A172 (cell line): ENCODE measurements around the gene AHCYL2. TPM values are rescaled to one million over a fixed set of nuclear protein-coding genes. Genes with fewer than 3 reads are reported as not detected.
"Not testable (repeated sequence)": the region's sequence is repeated elsewhere in the genome, so short reads cannot be mapped to it uniquely, and the experiment has no call there.

ENCODE experiments used
- DNase-seq: peaks from one replicate; pipeline ENCODE4 v3.0.0-alpha.2; 2015; ENCODE audit warnings: low spot score
- total RNA-seq: library from RNA; depleted of rRNA; stranded (reverse); fragments of >200 nt; shearing (Covaris generic); gene quantifications from 2 replicates; pipeline ENCODE4 v1.2.3, GENCODE V29; 2014

The AHCYL2 gene
- total RNA-seq, 1 experiment from 2014 or later: 11.8 TPM

DNA sequence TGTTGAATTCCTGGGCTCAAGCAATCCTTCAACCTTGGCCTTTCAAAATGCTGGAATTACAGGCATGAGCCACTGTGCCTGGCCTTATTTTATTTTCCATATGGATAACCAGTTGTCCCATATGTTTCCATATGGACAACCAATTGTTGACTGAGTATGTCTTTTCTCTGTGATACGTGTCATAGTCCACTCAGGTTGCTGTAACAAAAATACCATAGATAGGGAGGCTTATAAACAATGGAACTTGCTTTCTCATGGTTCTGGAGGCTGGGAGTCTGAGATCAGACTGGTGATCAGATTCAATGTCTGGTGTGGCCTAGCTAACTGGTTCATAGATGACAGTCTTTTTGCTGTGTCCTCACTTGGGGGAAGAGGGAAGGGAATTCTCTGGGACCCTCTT is 19.4 kb downstream of the AHCYL2 start:
- DNase-seq: no peak

DNA sequence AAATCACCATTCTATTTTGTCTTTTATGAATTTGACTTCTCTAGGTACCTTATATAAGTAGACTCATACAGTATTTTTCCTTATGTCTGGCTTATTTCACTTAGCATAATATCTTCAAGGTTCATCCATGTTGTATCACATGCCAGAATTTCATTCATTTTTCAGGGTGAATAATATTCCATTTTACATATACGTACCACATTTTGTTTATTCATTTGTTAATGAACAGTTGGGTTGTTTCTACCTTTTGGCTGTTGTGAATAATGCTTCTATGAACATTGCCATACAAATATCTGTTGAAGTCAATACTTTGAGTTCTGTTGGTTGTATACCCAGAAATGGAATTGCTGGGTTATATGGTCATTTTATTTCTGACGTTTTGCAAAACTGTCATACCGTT is 20.7 kb downstream of the AHCYL2 start:
- no peak for DNase-seq

- DNase-seq: no peak
Measured at GRCh38 chr7:129247087-129247486, 22.3 kb downstream of the AHCYL2 start.

- no peak for DNase-seq
Measured at GRCh38 chr7:129252128-129252527, 27.3 kb downstream of the AHCYL2 start.

DNA sequence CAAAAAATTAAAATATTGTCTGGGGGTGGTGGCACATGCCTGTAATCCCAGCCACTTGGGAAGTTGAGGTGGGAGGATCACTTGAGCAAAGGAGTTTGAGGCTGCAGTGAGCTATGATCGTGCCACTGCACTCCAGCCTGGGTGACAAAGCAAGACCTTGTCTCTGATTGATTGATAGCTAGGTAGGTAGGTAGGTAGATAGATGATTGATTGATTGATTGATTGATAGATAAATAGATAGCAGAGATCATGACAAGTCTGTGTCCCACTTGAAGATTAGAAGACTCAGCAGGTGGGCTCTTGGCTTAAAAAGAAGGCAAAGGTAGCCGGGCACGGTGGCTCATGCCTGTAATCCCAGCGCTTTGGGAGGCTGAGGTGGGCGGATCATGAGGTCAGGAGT is 27.8 kb downstream of the AHCYL2 start:
- DNase-seq: not testable (repeated sequence)

DNA sequence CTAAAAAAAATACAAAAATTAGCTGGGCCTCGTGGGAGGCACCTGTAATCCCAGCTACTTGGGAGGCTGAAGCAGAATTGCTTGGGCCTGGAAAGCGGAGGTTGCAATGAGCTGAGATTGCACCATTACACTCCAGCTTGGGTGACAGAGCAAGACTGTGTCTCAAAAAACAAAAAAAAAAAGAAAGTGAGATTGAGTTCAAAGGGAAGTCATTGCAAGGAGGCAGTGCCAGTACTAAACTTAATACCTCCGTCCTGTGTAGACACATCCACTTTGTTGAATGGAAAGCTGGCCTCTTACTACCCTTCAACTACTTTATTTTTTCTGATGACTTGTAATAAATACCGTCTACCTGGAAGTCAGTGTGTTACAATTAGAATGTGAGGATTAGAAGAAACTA is 31.0 kb downstream of the AHCYL2 start:
- no peak for DNase-seq

DNA sequence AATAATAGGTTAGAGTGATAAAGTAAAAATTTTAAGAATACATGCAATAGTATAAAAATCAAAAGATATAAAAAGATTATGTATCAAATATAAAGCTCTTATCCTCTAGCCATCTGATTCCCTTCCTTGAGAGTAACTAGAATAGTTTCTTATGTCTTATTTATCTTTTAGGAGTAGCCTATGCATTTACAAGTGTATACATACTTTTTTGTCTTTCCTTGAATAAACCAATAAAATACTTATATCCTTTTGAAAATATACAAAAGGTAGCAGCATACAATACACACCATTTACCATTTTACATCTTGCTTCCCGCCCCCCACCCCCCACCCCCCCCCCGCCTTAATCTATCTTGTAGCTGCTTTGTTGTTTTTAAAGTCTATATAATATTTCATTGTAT is 31.4 kb downstream of the AHCYL2 start:
- no peak for DNase-seq

GRCh38 chr7:129257168-129257567 is 32.3 kb downstream of the AHCYL2 start:
- DNase-seq: no peak

DNA sequence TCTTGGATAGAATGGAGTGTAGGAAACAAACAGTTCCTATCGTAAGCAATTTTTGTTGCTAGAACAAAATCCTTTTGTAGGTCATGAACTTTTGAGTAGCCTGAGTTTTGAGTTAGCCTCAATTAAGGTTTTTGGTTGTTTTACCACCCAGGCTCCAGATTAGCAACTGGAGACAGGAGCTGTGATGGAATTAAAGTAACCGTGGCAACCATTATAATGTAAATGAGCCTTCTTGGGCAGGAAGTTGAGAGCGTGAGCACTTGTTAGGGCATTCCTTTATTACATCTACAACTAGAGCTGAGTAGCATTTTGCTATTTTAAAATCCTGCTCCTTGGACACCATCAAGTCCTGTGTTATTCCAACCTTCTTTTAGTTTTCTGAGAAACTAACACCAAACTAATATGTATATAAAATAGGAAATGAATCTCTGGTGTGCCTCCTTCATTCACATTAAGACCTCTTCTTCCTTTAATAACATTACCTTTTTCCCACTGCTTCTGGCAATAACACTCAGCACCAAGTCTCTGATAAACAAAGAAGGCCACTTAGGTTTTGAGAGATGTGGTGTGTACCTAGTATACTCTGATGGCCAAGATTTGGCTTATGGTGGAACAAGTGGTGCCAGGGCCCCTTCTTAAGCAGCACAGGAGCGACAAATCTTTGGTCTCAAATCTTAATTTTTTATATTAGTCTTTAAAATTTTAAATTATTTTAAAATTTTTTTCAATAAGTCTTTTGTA is 34.0 kb downstream of the AHCYL2 start:
- no peak for DNase-seq

- no peak for DNase-seq
Measured at GRCh38 chr7:129262324-129262723, 37.5 kb downstream of the AHCYL2 start.

GRCh38 chr7:129263168-129263567 is 38.3 kb downstream of the AHCYL2 start:
- DNase-seq: no peak

DNA sequence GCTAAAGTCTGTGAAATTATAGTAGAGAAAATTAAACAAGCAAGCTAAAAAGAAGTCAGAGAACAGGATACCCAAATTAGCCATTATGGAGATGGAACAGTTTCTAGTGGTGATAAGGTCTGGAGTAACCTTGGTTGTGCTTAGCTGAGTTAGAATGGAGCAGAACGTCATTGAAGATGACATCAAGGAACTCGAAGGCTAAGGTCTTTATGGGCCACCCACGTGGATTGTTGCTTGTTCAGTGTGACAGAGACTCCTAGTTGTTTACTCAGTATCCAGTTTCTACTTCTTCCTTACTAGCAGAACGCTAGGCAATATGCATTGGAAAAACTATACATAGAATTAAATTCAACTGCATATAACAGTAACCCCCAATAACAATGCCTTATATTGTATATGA is 39.7 kb downstream of the AHCYL2 start:
- no peak for DNase-seq

DNA sequence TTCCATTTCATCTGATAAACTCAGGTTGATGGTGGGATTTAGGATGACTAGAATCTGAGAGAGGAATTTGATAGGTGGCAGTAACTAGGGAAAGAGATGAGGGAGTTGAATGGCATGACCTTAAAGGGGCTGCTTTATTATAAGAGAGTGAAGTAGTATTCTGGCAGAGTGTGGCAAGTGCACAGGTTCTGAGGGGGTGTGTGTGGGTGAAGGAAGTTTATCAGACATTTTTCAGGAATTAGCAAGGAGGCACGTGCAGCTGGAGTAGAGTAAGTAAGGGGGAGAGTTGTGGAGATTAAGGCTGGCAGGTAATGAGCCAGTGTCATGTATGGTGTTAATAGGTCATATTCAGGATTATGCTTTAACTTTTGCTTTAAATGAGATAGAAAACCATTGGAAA is 40.5 kb downstream of the AHCYL2 start:
- DNase-seq: no peak

DNA sequence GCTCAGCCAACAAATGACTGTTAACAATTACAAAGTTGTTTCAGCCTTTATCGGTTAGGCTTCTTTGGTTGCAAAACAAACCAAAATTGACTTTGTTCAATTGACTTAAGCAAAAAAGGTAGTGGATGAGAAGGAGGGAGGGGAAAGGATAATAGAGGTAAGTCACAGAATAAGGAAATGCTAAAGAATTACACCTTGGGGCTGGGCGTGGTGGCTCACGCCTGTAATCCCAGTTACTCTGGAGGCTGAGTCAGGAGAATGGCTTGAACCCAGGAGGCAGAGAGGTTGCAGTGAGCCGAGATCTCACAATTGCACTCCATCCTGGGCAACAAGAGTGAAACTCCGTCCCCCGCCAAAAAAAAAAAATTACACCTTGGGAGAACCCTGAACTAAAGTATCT is 41.4 kb downstream of the AHCYL2 start:
- DNase-seq: no peak

GRCh38 chr7:129270077-129270476 is 45.2 kb downstream of the AHCYL2 start:
- DNase-seq: no peak

- peak; percentile 60 for DNase-seq
Measured at GRCh38 chr7:129271500-129272355, 46.9 kb downstream of the AHCYL2 start.

DNA sequence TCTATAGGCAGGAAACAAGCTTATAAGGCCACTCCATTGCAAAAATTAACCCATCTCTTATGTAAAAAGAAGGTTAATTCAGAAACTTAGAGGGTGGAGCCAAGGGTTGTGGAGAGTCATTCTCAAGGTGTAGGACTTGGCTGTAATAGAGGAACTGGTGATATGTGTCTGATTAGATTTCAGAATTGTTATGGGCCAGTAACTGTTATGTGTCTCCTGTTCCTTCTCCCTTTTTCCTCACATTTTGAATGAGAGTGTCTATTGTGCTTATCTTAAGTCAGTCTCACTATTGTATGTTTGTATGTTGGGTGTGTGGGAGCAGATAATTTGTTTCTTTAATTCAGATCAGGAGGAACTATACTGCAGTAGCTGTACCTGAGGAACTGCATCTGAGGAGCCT is 49.1 kb downstream of the AHCYL2 start:
- DNase-seq: no peak

GRCh38 chr7:129277629-129278028 is 52.8 kb downstream of the AHCYL2 start:
- no peak for DNase-seq

- DNase-seq: no peak
Measured at GRCh38 chr7:129278688-129279087, 53.9 kb downstream of the AHCYL2 start.

DNA sequence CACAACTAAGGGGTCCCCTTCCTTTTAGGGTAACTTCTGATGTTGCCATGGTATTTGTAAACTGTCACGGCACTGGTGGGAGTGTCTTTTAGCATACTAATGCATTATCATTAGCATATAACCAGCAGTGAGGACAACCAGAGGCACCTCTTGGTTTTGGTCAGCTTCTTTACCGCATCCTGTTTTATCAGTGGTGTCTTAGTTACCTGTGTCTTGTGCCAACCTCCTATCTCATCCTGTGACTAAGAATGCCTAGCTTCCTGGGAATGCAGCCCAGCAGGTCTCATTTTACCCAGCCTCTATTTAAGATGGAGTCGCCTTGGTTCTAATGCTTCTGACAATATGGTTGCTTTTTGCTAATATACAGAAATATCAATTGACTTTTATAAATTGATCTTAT is 54.9 kb downstream of the AHCYL2 start:
- DNase-seq: peak; percentile 29

GRCh38 chr7:129281163-129281562 is 56.3 kb downstream of the AHCYL2 start:
- no peak for DNase-seq

DNA sequence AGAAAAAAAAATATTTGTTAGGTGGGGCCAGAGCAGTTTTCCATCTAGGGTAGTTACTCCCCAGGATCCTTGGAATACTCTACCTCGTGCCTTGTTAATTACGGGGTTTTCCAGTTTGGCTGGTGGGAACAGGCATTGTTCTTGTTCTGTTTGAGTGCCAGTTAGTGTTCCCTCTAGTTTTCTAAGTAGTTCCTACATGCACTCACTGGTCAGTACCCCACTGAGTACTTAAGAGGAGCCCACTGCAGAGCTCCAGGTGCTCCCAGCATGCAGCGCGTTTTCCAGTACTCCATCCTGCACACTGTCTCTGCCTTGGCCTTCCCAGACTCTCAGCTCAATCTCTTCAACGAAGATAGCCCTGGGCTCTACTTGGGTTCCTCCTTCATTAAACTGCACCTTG is 58.0 kb downstream of the AHCYL2 start:
- DNase-seq: no peak

DNA sequence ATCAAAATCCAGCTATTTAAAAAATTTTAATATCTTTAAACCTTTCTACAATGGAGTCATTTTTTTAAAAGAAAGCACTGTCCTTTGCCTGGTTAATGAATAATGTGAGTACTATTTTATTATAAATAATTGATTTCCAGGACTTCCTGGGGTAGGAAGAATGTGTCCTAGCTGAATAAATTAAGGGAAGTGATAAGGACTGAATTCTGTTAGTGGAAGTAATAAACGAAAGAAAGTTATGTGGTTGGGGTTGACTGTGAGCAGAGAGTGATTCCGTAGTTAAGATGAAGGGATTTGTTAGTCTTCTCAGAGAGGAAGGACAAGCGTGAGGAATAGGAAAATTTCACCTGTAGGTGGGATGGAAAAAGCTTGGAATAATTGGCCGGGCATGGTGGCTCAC is 59.1 kb downstream of the AHCYL2 start:
- no peak for DNase-seq
